NCI-H1092 treated with DMSO at 0.1 percent for 48 hours (cell line): ENCODE measurements around the gene LAMB2.

Experiments
- DNase-seq: peaks from one replicate; lab custom pipeline; 2025; lab: John Stamatoyannopoulos, UW

The LAMB2 gene

GRCh38 chr3:49132437-49133225, at the start of gene LAMB2:
Gene LAMB2, minus strand, starts transcription at chr3:49133050. Its CDS starts 183 bp downstream, at chr3:49132867.
- peak; percentile 24 for DNase-seq

GRCh38 chr3:49181351-49181750, 48.5 kb upstream of the LAMB2 start:
- DNase-seq = no peak

GRCh38 chr3:49180116-49180515, 47.3 kb upstream of the LAMB2 start:
- no peak for DNase-seq

DNA sequence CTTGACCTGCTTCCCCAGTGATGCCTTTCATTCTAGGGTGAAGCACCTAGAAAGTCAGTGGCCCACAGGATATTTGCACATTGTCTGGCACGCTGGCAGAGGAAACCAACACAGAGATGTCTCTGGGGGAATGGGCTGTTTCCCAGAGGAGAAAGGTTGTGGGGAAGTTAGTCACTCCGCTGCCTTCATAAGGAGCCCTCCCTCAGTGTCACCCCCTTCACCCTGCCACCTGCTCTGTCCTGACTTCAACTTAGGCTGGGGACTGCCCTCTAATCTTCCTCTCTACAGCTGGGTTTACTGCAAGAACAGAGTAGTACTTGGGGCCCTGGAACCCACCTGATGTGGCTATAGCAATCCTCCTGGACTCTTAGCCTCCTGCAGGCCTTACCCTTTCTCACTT, 44.2 kb upstream of the LAMB2 start:
- no peak for DNase-seq

DNA sequence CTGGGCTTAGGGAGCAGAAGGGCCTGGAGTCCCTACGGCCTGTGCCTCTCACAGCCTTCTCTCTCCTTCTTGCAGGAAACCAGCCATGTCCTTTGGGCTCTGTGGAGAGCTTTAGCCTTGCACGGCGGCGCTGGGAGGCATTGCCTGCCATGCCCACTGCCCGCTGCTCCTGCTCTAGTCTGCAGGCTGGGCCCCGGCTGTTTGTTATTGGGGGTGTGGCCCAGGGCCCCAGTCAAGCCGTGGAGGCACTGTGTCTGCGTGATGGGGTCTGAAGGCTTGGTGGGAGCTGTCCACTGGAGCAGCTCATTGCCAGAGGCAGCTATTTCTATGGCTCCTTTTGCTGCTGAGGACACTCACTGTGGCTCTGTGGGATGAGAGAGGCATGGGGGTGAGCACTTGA, 42.7 kb upstream of the LAMB2 start:
- no peak for DNase-seq

DNA sequence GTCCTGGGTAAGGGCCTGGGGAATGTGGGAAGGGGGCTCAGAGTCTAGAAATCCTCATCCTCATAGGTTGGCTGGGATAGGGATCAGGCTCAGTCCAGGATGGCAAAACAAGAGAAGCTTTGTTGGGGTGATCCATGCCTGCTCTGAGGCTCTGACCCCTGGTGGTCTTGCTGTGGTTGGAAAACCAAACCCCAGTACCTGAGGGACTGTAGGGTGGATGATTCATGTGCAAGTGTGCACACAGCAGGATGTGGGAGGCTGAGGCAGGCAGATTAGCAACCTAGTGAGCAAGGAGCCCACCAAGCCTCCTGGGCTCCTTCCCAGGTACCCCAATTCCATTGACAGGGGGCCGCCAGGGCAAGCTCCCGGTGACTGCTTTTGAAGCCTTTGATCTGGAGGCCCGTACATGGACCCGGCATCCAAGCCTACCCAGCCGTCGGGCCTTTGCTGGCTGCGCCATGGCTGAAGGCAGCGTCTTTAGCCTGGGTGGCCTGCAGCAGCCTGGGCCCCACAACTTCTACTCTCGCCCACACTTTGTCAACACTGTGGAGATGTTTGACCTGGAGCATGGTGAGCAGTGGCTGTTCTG, 41.6 kb upstream of the LAMB2 start:
- no peak for DNase-seq

- DNase-seq = peak; percentile 41
Observed at GRCh38 chr3:49173792-49174170, 40.9 kb upstream of the LAMB2 start.

DNA sequence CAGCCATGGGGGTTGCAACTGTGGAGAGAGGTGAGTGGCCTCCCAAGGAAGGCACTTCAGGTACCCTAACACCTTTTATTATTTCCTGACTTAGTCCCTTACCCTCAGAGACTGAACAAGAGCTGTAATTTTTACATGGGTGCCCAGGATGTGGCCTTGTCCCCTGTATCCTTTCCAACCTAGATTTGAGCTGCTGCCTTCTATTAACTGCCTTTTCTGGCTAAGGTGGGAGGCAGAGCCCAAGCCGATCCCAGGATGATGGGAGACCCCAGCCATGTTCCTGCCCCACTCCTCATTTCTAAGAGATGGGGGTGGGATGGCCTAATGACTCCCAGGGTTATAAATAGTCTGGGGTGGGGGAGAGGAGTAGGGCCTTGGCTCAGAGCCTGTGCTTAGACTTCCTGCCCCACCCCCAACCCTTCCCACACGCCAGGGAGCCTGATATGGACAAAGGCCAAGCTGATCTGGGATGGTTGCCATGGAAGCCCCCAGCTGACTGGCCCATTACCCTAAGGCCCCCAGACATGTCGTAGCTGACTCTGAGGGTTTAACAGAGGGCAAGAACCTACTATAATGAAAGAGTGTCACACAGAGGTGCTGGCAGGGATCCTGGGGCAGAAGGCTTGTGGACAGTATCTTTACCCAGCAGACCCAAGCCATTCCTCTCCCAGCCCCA, 40.4 kb upstream of the LAMB2 start:
- DNase-seq = peak; percentile 73

DNA sequence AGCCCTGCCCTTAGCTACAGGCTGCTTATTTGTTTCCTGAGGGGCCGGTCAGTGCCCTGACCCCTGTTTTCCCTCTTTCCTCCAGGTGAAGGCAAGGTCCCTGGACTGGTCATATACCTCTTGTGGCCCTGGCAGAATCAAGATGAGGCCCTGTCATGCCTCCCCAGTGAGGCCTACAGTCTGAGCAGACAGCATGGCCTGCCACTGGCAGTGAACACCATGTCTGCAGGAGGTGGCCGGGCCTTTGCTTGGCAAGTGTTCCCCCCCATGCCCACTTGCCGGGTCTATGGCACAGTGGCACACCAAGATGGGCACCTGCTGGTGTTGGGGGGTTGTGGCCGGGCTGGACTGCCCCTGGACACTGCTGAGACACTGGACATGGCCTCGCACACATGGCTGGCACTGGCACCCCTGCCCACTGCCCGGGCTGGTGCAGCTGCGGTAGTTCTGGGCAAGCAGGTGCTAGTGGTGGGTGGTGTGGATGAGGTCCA, 39.7 kb upstream of the LAMB2 start:
- DNase-seq = no peak

- no peak for DNase-seq
Observed at GRCh38 chr3:49171775-49172500, 39.1 kb upstream of the LAMB2 start.

DNA sequence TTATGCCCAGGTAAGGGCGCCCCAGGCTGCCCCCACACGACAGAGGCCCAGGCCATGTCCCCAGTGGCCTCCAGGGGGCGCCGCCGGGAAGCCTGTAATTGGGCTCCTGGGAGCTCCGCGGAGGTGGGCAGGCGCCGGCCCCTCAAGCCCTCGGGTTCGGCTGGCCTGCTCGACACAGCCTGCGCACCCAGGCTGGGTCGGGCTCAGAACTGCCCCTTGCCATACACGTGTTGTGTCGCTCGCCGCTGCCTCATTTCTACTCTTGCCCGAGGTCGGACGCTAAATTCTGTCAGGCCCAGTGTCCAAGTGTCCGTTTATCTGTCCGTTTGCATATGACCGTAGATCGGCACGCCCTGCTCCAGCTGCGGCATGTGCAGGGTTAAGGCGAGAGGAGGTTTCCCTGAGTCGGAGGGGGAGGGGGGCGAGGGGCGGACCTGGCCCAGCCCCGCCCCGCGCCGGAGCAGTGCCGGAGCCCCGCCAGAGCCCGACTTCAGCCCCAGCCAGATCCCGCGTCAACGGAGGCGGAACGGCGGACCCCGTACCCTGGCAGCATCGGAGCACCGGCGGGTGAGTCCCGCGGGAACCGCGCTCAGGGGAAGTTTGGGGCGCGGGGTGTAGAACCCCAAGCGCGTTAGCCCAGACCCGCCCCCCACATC, 38.4 kb upstream of the LAMB2 start, which contains the start of gene KLHDC8B:
Gene KLHDC8B (plus strand): TSS at position 480 of the 656 bp plus-strand sequence. CDS start 1,172 bp downstream, outside the sequence.
- DNase-seq = peak; percentile 74

DNA sequence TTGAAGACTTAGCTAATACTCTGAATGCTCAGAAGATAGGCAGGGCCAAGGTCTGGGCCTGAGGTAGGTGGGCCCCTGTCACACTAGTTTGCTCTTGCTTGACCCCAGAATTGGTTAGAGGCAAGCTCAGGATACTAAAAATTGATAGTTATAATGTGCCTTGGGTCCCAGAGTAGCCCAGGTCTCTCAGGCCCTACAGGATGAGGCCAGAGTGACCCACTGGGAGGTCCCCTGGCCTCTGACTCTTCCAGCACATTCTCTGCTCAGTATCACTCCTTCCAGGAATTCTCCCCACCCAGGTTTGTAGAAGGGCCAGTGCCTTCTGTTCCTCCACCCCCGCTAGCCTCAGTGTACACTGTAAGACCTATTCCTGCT, 37.9 kb upstream of the LAMB2 start:
- no peak for DNase-seq

GRCh38 chr3:49166752-49167556, 34.1 kb upstream of the LAMB2 start:
- DNase-seq = no peak

- peak; percentile 18 for DNase-seq
Observed at GRCh38 chr3:49165771-49166751, 33.2 kb upstream of the LAMB2 start, which contains the start of gene CCDC71. Gene CCDC71, minus strand, starts transcription at chr3:49166331. Its CDS starts 2,123 bp downstream, at chr3:49164208.

DNA sequence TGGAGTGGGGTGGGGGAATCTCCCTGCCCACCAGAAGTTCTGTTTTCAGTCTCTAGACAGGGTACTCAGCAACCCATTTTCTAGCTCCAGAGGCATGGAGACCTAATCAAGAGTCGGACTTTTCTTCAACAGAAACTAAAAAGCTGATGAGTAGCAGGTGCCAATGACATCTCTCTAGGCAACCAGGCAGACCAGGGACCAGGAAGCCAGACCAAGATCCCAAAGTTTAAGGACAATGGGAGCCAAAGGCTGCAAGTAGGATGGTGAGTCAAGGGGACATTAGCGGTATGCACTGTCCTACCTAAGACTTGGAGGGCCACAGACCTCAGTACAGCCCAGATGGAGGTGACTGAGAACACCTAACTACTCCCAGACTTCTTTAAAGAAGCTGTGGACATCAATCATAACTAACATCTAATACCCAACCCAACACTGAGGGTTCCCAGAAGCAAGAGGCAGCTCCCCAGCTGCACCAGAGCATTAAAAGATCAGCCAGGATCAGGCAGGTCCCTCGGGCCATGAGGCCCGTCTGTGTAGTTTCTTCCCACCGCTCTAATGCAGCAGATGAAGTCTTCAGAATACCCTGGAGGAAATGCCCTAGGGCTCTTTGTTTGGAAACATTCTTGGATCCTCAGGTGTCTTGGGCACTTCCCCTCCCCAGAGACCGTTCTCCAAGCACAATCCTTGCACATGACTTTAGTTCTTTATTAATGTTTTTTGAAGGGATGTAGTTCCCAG, 32.3 kb upstream of the LAMB2 start:
- DNase-seq = no peak

DNA sequence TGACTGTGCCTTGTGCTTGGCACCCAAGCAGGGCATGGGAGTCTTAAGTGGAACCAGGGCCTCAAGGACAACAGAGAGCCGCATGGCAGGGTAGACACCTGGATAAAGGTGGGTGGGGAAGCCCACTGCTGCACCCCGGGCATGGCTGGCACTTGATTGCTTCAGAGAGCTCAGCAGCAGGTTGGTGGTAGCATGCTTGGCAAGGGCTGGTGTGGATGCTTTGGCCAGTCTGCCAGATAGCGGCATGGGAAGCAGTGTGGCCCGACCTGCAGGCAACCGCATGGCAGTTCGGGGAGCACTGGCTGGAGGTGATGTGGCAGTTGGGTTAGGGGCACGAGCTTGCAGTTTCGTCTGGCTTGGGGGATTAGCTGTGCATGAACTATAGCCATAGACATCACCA, 30.8 kb upstream of the LAMB2 start:
- DNase-seq = no peak

DNA sequence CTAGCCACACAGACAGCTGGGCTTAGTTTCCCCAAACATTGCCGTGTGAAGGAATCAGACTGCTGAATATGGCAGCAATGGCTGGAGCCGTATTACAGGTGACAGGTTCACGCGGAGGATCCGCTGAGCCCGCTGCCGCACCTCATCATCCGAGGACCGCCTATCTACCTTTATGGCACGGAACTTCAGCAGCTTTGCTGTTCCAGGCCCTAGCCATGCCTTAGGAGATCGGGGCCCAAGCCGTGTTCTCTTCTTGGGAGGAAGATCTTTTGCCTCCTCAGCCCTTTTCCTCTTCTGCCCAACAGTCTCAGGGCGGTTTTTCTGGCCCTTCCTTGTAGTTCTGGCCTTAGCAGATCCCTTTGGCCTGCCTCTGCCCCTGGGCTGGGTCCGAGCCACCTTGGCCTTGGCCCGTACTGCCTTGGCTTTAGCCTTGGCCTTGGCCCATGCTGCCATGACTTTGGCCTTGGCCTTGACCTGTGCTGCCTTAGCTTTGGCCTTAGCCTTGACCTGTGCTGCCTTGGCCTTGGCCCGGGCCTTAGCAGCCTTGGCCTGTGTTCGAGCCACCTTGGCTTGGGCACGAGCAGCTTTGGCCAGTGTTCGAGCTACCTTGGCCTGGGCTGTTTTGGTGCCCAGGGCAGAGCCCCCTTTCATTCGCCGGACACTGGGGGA, 30.0 kb upstream of the LAMB2 start:
- DNase-seq = no peak
